Fibroblast of skin of right biceps (primary cell): Measurements from ENCODE around the gene EGFL6.
"Not testable (repeated sequence)": the region's sequence is repeated elsewhere in the genome, so short reads cannot be mapped to it uniquely, and the experiment has no call there.

ENCODE experiments used
- DNase-seq: peaks from one replicate; pipeline ENCODE4 v3.0.0-alpha.2; 2013

Gene EGFL6

GRCh38 chrX:13654116-13654515 lies 84.7 kb downstream of the EGFL6 start:
- no peak for DNase-seq

DNA sequence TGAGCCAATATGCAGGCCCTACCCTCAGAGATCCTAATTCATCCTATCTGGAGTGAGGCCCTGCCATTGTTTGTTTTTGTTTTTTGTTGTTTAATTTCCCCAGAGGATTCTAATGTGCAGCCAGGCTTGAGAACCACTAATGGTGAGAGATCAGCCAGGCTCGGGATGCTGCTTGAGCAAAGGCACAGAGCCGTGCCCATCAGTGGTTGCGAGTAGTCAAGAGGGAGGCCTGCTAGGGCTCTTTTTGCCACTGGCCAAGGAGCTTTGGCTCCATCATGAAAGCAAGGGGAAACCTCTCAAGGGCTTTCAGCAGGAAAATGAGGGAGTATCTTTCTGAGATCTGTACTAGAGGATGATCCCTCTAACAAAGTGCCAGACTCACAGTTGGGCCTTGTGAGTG lies 86.3 kb downstream of the EGFL6 start:
- no peak for DNase-seq

DNA sequence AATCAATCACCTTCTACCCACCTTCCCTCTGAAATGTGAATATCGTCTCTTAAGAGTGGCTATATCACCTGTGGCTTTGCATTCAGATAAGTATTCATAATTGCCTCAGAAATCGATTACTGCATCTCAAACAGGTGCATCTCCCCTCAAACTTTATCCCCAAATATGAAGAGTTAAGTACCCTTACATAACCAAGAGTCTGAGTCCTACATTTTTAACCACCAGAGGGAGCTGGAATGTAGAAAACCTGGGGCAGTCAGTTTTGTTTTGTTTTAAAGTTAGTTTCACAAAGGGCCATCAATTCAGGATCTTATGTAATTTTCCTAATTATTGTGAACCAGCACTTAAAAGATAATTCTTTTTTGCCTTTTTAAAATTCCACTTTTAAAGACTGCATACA lies 89.2 kb downstream of the EGFL6 start:
- DNase-seq = peak; percentile 49

DNA sequence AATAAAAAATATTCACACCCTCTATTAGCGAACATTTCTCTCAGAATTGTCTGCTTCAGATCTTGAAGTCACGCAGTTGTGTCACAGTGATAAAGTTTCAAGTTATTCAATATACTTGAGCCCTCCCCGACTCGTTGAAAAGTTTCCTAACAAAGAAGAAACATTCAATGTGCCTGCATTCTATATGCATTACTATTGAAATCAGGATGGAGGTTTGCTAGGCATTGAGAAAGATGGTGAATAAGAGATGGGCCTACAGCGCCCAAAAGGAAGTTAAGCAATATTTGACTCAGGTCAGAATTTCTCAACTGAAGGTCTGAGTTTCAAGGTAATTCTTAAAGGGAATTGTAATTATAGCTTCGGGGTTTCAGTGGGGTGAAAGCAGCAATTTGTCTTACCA lies 89.7 kb downstream of the EGFL6 start:
- peak; percentile 60 for DNase-seq

DNA sequence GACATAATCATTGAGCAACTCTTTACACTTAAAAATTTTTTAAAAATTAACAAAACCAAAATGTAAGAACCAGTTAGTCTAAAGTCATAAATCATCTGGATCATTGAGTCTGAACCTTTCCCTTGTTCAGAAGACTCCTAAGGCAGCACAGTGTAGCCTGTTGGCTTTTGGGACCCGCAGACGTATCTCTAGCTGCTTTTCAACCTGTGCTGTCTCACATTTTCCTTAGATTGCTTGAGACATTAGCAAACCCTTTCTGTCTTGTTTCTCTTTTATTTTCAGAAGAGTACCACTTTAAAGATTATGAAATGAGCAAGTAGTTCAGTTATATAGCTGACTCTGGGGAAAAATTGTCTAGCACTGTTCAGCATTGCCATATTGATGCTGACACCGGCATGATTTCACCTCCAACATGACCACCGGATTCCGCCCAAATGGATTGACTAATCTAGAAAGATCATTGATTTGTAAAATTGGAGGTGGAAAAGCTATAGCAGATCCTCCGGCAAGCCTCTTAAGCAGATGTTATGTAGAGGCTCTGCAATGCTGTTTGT lies 92.4 kb downstream of the EGFL6 start:
- DNase-seq = no peak

GRCh38 chrX:13662355-13662791 lies 93.0 kb downstream of the EGFL6 start:
- DNase-seq = peak; percentile 49

GRCh38 chrX:13664020-13664419 lies 94.6 kb downstream of the EGFL6 start:
- DNase-seq = no peak

DNA sequence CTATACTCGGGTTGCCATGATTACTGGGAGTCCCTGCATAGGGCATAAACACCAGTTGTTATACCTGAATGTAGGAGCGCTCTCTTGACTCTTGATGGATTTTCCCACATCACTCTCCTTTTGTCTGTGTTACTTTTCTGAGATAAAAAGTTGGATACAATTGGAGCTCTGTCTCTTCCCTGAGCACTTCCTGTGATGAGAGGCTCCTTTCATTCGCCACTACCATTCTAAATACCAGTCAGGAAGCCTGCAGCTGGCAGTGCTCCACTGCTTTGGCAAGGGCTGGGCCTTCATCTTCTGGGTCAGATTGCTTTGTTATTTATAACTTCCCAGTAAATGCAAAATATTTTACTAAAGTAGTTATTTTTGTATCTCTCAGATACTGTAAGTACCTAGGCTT lies 97.4 kb downstream of the EGFL6 start:
- DNase-seq = no peak

DNA sequence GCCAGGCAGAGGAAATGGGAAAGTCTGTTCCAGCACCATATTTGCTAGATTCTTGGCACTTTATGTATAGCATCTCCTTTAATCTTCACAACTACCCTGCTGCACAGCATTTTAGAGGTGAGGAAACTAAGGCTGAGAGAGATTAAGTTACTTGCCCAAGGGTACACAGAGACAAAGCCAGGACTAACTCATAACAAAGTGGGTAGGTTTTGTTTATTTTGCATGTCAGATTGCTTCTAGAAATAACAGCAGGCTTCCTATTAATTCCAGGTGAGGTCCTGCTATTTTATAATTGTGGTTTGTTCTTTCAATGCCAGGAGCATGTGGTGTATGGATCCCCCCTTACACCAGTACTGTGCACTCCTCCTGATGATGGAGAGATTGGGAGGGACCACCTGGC lies 98.5 kb downstream of the EGFL6 start:
- no peak for DNase-seq

GRCh38 chrX:13669246-13669737 lies 99.9 kb downstream of the EGFL6 start:
- DNase-seq = peak; percentile 93

DNA sequence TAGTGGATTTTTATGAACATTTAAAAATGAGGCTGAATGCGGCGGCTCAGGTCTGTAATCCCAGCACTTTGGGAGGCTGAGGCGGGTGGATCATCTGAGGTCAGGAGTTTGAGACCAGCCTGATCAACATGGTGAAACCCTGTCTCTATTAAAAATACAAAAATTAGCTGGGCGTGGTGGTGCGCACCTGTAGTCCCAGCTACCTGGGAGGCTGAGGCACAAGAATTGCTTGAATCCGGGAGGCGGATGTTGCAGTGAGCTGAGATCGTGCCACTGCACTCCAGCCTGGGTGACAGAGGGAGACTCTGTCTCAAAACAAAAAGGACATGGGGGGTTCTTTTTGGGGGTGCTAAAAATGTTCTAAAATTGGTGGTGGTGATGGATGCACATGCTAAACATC lies 100.4 kb downstream of the EGFL6 start:
- DNase-seq = not testable (repeated sequence)

DNA sequence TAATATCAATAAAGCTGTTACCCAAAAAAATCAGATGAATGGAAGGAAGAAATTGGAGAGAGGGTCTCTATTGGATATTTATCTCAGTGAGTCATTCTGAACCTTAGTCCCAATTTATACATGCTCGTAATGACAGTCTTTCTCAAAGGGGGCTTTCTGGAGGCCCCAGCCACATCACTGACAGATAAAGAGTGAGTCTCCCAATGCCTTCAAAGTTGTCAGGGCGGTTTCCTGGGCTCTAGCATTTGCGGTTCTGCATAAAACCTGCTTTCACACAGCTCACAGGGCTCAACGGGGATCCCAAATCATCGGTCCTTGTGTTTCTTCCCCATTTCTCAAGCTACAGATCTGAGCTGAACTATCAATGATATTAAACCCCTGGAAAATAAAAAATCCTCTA lies 100.8 kb downstream of the EGFL6 start:
- DNase-seq = no peak

DNA sequence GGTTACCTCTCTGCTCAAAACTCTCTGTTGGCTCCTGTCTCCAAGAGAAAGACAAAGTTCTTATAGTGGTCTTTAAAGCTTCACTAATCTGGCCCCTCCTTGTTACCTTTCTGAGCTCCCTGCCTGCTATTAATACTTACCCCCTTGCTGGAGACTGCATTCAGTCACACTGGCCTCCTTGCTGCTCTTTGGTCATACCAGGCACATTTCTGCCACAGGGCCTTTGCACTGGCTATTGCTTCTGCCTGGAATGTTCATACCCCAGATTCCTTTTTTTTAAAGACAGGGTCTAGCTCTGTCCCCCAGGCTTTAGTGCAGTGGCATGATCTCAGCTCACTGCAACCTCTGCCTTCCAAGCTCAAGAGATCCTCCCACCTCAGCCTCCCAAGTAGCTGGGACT lies 103.6 kb downstream of the EGFL6 start:
- DNase-seq = no peak

- DNase-seq = no peak
Measured at GRCh38 chrX:13676885-13677284, 107.5 kb downstream of the EGFL6 start.

GRCh38 chrX:13679700-13680099 lies 110.3 kb downstream of the EGFL6 start:
- not testable (repeated sequence) for DNase-seq

- DNase-seq = no peak
Measured at GRCh38 chrX:13681595-13681994, 112.2 kb downstream of the EGFL6 start.
